ENCODE measurements around the gene CD82.
"Not testable (repeated sequence)": the region's sequence is repeated elsewhere in the genome, so short reads cannot be mapped to it uniquely, and the experiment has no call there.

The CD82 gene

GRCh38 chr11:44557464-44557863 is 8.0 kb upstream of the CD82 start:
- H4K91ac ChIP-seq (ENCODE audit: low read length) = no peak overlapping the region
- peak overlapping the region in 1 of 2 experiments; percentile 75 for H2BK12ac ChIP-seq (ENCODE audit: low read length in 2 of 2)
- H2BK120ac ChIP-seq (ENCODE audit: low read depth, low read length) = no peak overlapping the region
- H3K23ac ChIP-seq (ENCODE audit: low read length in 2 of 2) = no peak overlapping the region
- no peak overlapping the region for H3K18ac ChIP-seq (ENCODE audit: low read depth in 1 of 2, low read length in 2 of 2)
- H2BK5ac ChIP-seq (ENCODE audit: low read depth, low read length, poor library complexity, severe bottlenecking) = no peak overlapping the region
- H3K27ac ChIP-seq (ENCODE audit: low read length, poor library complexity, severe bottlenecking) = no peak overlapping the region
- no peak overlapping the region for H2BK15ac ChIP-seq (ENCODE audit: low read depth, poor library complexity, severe bottlenecking)
- H3K4me2 ChIP-seq (ENCODE audit: low read length, poor library complexity, severe bottlenecking) = no peak overlapping the region
- H3K9ac ChIP-seq (ENCODE audit: low read length) = no peak overlapping the region
- H4K8ac ChIP-seq (ENCODE audit: low read length) = no peak overlapping the region
- H3K4ac ChIP-seq (ENCODE audit: low read depth in 1 of 2, low read length in 2 of 2) = peak overlapping the region in 1 of 2 experiments; percentile 71
- 77% methylated on average over 5 of the region's 5 CpGs for WGBS
- H2AK5ac ChIP-seq (ENCODE audit: low read length, severe bottlenecking) = peak overlapping the region; percentile 9
- no peaks in the 10 kb centered on the region for H3K79me1 ChIP-seq (replicated peaks; ENCODE audit: low read length, poor library complexity, severe bottlenecking)
- peaks cover 16% of the 10 kb centered on the region for H3K4me1 ChIP-seq (ENCODE audit: control insufficient read depth, insufficient read depth, low read depth, low read length)
- H3K9me3 ChIP-seq (ENCODE audit: control insufficient read depth, low read length) = peaks cover 12% of the 10 kb centered on the region
- no peak overlapping the region for H3K14ac ChIP-seq (ENCODE audit: low read length in 2 of 2)
- H2AFZ ChIP-seq (ENCODE audit: low read depth, low read length) = no peak overlapping the region
- H3K27me3 ChIP-seq (ENCODE audit: control insufficient read depth in 1 of 2, insufficient read depth in 1 of 2, low read length in 2 of 2) = peaks cover 0 to 6% of the 10 kb centered on the region in 2 experiments
- no peaks in the 10 kb centered on the region for H3K36me3 ChIP-seq (ENCODE audit: control insufficient read depth in 1 of 2, insufficient read depth in 2 of 2, low read depth in 1 of 2, low read length in 2 of 2)
- H3K4me3 ChIP-seq (ENCODE audit: insufficient read depth in 1 of 2, low read depth in 1 of 2, low read length in 2 of 2) = no peak overlapping the region
- no peak for DNase-seq

- Histone ChIP-seq H3K36me3 (ENCODE audit: control insufficient read depth in 1 of 2, insufficient read depth in 2 of 2, low read depth in 1 of 2, low read length in 2 of 2) (no peaks in the 10 kb centered on the region), H2BK5ac (ENCODE audit: low read depth, low read length, poor library complexity, severe bottlenecking) (no peak overlapping the region), H2BK120ac (ENCODE audit: low read depth, low read length) (no peak overlapping the region), H4K8ac (ENCODE audit: low read length) (no peak overlapping the region), H2AFZ (ENCODE audit: low read depth, low read length) (no peak overlapping the region), H3K9ac (ENCODE audit: low read length) (no peak overlapping the region), H2BK12ac (ENCODE audit: low read length in 2 of 2) (peak overlapping the region in 1 of 2 experiments; percentile 21), H3K9me3 (ENCODE audit: control insufficient read depth, low read length) (no peaks in the 10 kb centered on the region), H3K14ac (ENCODE audit: low read length in 2 of 2) (no peak overlapping the region), H3K79me1 (replicated peaks; ENCODE audit: low read length, poor library complexity, severe bottlenecking) (no peaks in the 10 kb centered on the region), H3K18ac (ENCODE audit: low read depth in 1 of 2, low read length in 2 of 2) (peak overlapping the region; percentile 16 to 85), H3K4ac (ENCODE audit: low read depth in 1 of 2, low read length in 2 of 2) (peak overlapping the region; percentile 20 to 45), H3K4me1 (ENCODE audit: control insufficient read depth, insufficient read depth, low read depth, low read length) (peaks cover 29% of the 10 kb centered on the region), H3K27me3 (ENCODE audit: control insufficient read depth in 1 of 2, insufficient read depth in 1 of 2, low read length in 2 of 2) (peaks cover 0 to 3% of the 10 kb centered on the region in 2 experiments), H3K23ac (ENCODE audit: low read length in 2 of 2) (no peak overlapping the region), H2BK15ac (ENCODE audit: low read depth, poor library complexity, severe bottlenecking) (no peak overlapping the region), H4K91ac (ENCODE audit: low read length) (no peak overlapping the region), H3K4me3 (ENCODE audit: insufficient read depth in 1 of 2, low read depth in 1 of 2, low read length in 2 of 2) (no peak overlapping the region), H2AK5ac (ENCODE audit: low read length, severe bottlenecking) (no peak overlapping the region), H3K4me2 (ENCODE audit: low read length, poor library complexity, severe bottlenecking) (no peak overlapping the region), H3K27ac (ENCODE audit: low read length, poor library complexity, severe bottlenecking) (no peak overlapping the region)
- 59% methylated on average over 9 of the region's 9 CpGs for WGBS
- DNase-seq = peak; percentile 27
These were observed 6.1 kb upstream of the CD82 start for GRCh38 chr11:44559207-44559939.

- H3K18ac ChIP-seq (ENCODE audit: low read depth in 1 of 2, low read length in 2 of 2); H3K27me3 ChIP-seq (ENCODE audit: control insufficient read depth in 1 of 2, insufficient read depth in 1 of 2, low read length in 2 of 2); H4K91ac ChIP-seq (ENCODE audit: low read length); H3K23ac ChIP-seq (ENCODE audit: low read length in 2 of 2); H2AK5ac ChIP-seq (ENCODE audit: low read length, severe bottlenecking); H3K4me2 ChIP-seq (ENCODE audit: low read length, poor library complexity, severe bottlenecking); H2BK5ac ChIP-seq (ENCODE audit: low read depth, low read length, poor library complexity, severe bottlenecking); H2BK15ac ChIP-seq (ENCODE audit: low read depth, poor library complexity, severe bottlenecking); H2BK120ac ChIP-seq (ENCODE audit: low read depth, low read length); H3K14ac ChIP-seq (ENCODE audit: low read length in 2 of 2); H3K36me3 ChIP-seq (ENCODE audit: control insufficient read depth in 1 of 2, insufficient read depth in 2 of 2, low read depth in 1 of 2, low read length in 2 of 2); H3K27ac ChIP-seq (ENCODE audit: low read length, poor library complexity, severe bottlenecking); H3K4ac ChIP-seq (ENCODE audit: low read depth in 1 of 2, low read length in 2 of 2); H3K79me1 ChIP-seq (replicated peaks; ENCODE audit: low read length, poor library complexity, severe bottlenecking); H2BK12ac ChIP-seq (ENCODE audit: low read length in 2 of 2); H3K4me3 ChIP-seq (ENCODE audit: insufficient read depth in 1 of 2, low read depth in 1 of 2, low read length in 2 of 2); H3K9ac ChIP-seq (ENCODE audit: low read length); H2AFZ ChIP-seq (ENCODE audit: low read depth, low read length); DNase-seq; H4K8ac ChIP-seq (ENCODE audit: low read length); H3K9me3 ChIP-seq (ENCODE audit: control insufficient read depth, low read length): not testable (repeated sequence)
- WGBS = 96% methylated on average over 7 of the region's 7 CpGs
- H3K4me1 ChIP-seq (ENCODE audit: control insufficient read depth, insufficient read depth, low read depth, low read length) = peaks cover 33% of the 10 kb centered on the region
These were observed 5.5 kb upstream of the CD82 start for GRCh38 chr11:44559940-44560300.

GRCh38 chr11:44561275-44561805 is 4.1 kb upstream of the CD82 start:
- Histone ChIP-seq H3K4me2 (ENCODE audit: low read length, poor library complexity, severe bottlenecking) (no peak overlapping the region), H2AFZ (ENCODE audit: low read depth, low read length) (no peak overlapping the region), H3K79me1 (replicated peaks; ENCODE audit: low read length, poor library complexity, severe bottlenecking) (no peaks in the 10 kb centered on the region), H3K4me1 (ENCODE audit: control insufficient read depth, insufficient read depth, low read depth, low read length) (peaks cover 39% of the 10 kb centered on the region), H3K36me3 (ENCODE audit: control insufficient read depth in 1 of 2, insufficient read depth in 2 of 2, low read depth in 1 of 2, low read length in 2 of 2) (no peaks in the 10 kb centered on the region), H2BK120ac (ENCODE audit: low read depth, low read length) (no peak overlapping the region), H3K27ac (ENCODE audit: low read length, poor library complexity, severe bottlenecking) (no peak overlapping the region), H2AK5ac (ENCODE audit: low read length, severe bottlenecking) (peak overlapping the region; percentile 15), H3K4ac (ENCODE audit: low read depth in 1 of 2, low read length in 2 of 2) (no peak overlapping the region), H3K14ac (ENCODE audit: low read length in 2 of 2) (no peak overlapping the region), H2BK15ac (ENCODE audit: low read depth, poor library complexity, severe bottlenecking) (no peak overlapping the region), H3K27me3 (ENCODE audit: control insufficient read depth in 1 of 2, insufficient read depth in 1 of 2, low read length in 2 of 2) (no peaks in the 10 kb centered on the region), H4K8ac (ENCODE audit: low read length) (no peak overlapping the region), H2BK12ac (ENCODE audit: low read length in 2 of 2) (peak overlapping the region in 1 of 2 experiments; percentile 47), H3K9ac (ENCODE audit: low read length) (no peak overlapping the region), H3K9me3 (ENCODE audit: control insufficient read depth, low read length) (no peaks in the 10 kb centered on the region), H4K91ac (ENCODE audit: low read length) (no peak overlapping the region), H3K23ac (ENCODE audit: low read length in 2 of 2) (no peak overlapping the region), H3K18ac (ENCODE audit: low read depth in 1 of 2, low read length in 2 of 2) (no peak overlapping the region), H3K4me3 (ENCODE audit: insufficient read depth in 1 of 2, low read depth in 1 of 2, low read length in 2 of 2) (no peak overlapping the region), H2BK5ac (ENCODE audit: low read depth, low read length, poor library complexity, severe bottlenecking) (no peak overlapping the region)
- WGBS = 58% methylated on average over 3 of the region's 3 CpGs
- DNase-seq = peak; percentile 38
